Inflammatory macrophage treated with lipopolysaccharide for 1 hour (primary cell): ENCODE measurements around the gene TTLL4.
A peak's percentile ranks its signal among the peaks of the same experiment; 100 is the strongest.

Experiments
- DNase-seq, 2 donors: peaks; one replicate each; pipeline ENCODE4 v3.0.0-alpha.2; 2020 to 2022

TTLL4 gene, protein sequence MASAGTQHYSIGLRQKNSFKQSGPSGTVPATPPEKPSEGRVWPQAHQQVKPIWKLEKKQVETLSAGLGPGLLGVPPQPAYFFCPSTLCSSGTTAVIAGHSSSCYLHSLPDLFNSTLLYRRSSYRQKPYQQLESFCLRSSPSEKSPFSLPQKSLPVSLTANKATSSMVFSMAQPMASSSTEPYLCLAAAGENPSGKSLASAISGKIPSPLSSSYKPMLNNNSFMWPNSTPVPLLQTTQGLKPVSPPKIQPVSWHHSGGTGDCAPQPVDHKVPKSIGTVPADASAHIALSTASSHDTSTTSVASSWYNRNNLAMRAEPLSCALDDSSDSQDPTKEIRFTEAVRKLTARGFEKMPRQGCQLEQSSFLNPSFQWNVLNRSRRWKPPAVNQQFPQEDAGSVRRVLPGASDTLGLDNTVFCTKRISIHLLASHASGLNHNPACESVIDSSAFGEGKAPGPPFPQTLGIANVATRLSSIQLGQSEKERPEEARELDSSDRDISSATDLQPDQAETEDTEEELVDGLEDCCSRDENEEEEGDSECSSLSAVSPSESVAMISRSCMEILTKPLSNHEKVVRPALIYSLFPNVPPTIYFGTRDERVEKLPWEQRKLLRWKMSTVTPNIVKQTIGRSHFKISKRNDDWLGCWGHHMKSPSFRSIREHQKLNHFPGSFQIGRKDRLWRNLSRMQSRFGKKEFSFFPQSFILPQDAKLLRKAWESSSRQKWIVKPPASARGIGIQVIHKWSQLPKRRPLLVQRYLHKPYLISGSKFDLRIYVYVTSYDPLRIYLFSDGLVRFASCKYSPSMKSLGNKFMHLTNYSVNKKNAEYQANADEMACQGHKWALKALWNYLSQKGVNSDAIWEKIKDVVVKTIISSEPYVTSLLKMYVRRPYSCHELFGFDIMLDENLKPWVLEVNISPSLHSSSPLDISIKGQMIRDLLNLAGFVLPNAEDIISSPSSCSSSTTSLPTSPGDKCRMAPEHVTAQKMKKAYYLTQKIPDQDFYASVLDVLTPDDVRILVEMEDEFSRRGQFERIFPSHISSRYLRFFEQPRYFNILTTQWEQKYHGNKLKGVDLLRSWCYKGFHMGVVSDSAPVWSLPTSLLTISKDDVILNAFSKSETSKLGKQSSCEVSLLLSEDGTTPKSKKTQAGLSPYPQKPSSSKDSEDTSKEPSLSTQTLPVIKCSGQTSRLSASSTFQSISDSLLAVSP

DNA sequence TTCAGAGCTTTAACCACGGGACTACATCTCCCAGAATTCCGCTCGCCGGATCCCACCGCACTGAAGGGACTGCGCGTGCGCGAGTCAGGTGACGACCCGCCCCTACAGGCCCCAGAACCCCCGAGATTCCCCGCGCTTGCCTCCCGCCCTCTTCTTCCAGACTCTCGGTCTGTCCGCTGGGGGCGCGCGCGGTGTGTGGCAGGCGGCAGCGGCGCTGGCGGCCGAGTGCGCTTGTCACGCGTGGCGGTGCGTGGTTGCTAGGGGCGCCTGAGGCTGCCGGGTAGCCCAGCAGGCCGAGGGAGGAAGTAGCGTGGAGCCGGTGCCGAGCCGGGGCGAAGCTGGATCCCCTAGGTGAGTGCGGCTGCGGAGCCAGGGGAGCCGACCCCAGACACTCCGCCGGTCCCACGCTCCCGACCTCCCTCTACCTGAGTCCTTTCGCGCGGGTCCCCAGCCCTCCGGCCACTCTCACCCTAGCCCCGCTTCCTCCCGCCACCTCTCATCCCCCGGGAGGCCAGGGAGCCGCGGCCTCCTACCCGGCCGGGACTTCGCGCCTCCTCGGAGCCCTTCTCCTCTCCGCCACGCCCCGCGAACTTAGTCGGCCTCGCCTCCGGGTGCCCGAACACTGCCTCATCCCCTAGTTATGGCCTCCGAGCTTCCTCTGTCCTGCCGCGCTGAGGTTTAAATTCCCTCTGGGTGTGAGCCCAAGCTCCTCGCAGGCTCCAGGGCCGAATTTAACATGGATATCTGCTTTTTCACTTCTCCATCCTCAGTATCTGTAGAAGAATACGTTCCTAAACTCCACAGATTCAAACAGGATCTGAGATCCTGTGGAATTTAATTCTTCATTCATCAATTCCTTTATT, at the start of gene TTLL4:
Gene TTLL4, plus strand, starts transcription at position 149 of the 863 bp plus-strand sequence. CDS start 26,842 bp downstream, outside the sequence.
- peak; percentile 97 to 98 for DNase-seq

DNA sequence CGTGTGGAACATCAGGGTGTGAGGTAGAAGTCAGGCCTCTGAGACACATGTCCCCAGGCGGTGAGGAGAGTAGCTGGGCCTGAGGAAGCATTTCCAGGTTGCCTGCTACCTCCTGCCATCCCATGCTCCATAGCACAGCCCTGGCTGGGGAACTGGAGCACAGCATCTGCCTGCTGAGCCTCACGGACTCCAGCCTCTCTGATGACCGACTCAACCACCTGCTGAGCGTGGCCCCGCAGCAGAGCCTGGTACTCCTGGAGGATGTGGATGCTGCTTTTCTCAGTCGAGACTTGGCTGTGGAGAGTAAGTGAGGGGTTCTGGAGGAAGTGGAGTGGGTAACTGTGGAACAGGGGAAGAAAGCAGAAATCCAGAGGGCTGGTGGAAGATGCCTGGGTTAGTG, 48.3 kb upstream of the TTLL4 start:
- DNase-seq: no peak

DNA sequence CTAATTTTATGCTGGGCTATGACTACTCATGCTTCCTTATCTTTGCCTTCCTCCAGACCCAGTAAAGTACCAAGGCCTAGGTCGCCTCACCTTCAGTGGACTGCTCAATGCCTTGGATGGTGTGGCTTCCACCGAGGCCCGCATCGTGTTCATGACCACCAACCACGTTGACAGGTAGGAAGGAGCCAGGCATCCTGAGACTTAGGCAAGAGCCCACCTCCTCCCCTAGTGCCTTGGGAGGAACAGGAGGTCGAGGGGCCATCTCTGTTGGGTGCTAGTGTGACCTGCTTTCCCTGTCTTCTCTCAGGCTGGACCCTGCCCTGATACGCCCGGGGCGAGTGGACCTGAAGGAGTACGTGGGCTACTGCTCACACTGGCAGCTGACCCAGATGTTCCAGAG, 47.8 kb upstream of the TTLL4 start:
- no peak for DNase-seq

DNA sequence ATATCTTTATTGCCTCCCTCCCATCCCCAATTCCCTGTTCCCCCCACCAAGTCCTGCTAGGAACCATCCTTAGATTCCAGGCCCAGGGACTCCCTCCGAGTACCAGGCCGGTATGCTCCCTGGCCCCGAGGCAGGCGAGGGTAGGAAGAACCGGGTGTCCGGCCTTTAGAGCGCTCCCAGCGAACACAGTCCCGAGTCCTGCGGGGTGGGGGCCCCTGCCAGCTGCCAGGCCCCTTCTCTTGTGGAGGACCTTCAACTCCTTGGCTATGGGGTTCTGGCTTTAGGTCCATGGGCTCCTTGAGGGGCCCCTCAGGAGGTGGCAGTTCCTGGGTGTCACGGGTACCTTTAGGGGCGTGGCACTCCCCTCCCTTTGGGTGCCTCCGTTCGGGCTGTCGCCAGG, 46.7 kb upstream of the TTLL4 start:
- DNase-seq: no peak

DNA sequence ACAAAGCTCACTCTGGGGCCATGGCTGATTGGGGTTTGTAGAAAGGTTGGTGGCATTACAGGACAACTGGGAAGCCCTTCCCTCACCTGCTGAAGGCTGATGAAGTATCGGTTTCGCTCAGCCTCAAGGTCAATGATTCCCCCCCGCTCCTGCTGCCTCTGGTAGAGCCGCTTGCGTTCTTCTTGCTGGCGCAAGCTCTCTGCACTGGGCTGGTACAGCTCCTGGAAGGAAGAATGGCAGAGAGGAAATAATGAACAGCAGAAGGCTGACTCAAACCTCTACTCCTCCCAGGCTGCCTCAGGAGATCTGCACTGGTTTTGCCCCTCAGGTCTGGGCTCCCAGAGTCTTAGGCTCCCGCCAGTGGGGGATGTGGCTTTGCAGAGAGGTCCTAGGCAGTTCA, 46.0 kb upstream of the TTLL4 start:
- no peak for DNase-seq

DNA sequence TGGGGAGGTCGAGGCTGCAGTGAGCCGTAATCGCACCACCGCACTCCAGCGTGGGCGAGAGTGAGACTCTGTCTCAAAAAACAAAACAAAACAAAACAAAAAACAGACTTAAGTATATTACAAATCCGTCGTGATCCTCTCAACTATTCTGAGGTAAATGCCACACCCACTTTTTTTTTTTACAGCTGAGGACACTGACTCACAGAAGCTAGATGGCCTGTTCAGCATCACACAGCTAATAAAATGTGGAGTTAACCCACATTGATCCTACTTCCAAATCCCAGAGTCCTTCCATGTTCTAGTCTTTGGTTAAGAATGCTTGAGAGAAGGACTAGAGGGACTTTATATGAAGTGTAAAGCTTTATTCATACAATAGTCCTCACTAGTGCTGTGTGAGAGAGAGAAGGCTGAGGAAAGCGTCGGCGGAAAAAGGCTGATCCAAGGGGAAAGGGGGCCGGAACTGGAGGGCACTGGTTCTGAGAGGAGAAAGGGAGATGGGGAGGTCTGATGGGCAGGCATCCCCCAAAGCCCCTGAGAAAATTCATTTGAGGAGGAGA, 39.5 kb upstream of the TTLL4 start:
- peak in 1 of 2 donors; percentile 34 for DNase-seq

DNA sequence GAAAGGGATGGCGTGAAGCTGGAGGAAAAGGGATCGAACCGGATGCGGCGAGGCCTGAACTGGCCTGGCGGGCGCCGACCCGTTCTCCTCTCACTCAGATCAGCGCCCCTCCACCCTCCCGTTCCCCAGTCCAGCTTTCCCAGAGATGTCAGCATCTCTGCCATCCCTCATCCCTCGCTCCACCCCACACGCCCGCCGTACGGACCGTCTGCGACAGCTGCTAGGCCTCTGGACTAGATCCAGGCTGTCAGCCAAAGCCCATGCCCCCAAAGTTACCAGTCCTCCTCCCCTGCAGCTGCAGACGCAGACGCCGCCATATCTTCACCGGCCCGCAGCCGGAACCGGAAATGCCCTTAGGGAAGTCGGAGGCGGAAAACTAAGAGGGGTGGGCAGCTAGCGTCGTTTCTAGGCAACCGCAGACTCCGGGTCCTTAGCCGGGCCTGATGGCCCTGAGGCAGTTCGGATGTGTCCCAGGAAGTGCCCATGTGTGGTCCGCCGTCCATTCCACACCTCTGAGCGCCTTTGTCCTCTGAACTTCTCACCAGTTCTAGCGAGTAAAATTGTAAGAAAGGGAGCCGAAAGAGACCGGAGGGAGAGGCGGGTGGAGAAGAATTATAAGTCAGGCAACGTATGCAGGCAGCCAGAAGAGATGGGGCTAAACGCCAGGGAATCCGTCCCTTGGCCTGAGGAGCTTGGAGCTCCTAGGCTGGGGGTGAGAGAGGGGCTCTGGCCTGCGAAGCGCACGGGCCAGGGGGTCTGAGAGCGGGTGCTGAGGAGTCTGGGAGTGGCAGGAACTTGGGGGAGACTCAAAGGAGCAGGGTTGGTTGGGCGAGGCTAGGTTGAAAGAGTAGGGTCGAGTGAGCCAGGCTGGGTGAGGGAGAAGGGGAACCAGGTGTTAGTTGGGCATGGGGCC, 38.7 kb upstream of the TTLL4 start, which contains the start of the genes RNF25 and STK36:
Gene RNF25, minus strand, starts transcription at position 349 of the 913 bp plus-strand sequence. Its CDS starts 32 bp downstream, at position 317.
Gene STK36, plus strand, starts transcription at position 433 of the 913 bp plus-strand sequence. CDS start 744 bp downstream, outside the sequence.
- DNase-seq: peak; percentile 68 to 71

DNA sequence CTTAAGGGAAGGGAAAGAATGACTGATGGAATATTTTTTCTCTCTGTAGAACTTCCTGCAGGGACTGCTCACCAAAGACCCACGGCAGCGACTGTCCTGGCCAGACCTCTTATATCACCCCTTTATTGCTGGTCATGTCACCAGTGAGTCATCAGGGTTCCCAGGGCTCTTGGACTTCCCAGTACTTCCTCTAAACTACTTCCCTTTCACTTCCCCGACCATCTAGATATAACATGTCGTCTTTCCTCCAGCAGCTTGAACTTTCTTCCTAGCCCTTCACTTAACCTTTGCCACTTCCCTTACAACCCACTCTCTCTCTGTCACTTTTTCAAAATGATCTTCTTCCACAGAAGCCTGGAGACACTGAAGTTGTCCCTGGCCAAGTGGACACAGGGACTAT, 31.5 kb upstream of the TTLL4 start:
- DNase-seq: peak; percentile 89 to 95

DNA sequence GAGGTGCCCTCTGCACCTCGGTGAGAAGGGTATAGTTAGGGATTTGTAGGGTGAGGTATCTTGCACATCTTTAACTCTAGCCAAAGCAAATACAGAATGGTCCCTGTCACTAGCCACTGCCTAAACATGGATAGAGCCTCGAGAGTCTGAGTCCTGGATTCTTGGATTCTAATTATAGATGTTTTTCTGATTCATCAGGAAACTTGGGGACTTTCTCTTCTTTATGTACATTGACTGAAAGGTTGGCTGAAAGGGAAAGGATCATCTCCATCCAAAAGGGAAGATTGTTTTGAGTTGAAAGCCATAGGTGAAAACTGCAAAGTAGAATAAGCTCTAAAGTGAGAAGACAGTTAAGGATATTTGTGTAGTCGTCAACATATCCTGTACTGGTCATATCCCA, 30.6 kb upstream of the TTLL4 start:
- DNase-seq: peak in 1 of 2 donors; percentile 50

DNA sequence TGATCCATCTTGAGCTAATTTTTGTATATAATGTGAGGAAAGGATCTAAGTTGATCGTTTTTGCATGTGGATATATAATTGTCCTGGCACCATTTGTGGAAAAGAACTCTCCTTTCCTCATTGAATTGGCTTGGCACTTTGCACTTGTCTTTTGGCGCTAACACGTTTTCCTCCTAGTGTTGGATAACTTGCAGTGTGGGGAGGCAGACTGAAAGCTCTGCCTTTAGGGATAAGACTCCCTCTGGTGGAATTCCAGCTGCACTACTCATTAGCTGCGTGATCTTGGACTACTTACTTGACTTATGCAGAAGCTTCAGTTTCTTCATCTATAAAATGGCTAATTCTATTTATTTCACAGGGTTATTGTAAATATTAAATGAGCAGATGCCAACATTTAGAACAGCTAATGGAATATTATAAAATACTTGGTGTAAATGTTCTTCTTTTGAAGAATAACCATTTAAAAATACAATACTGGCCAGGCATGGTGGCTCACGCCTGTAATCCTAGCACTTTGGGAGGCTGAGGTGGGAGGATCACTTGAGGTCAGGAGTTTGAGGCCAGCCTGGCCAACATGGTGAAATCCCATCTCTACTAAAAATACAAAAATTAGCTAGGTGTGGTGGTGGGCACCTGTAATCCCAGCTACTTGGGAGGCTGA, 23.1 kb upstream of the TTLL4 start:
- DNase-seq: peak; percentile 78 to 85

DNA sequence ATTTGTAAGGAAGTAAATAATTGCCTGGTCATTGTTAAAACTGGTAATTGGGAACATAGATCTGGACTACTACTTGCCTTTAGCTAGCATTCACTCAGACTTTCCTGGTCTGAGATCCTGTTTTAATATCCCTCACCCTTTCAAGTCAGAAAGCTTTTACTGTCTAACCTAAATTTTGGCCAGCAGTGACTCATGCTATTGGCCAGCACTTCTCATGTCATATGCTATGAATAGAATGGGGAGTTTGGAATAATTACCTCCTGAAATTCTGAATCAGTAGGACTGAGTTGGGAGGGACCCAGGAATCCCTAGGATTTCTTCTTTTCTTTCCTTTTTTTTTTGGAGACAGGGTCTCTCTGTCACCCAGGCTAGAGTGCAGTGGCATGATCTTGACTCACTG, 19.4 kb upstream of the TTLL4 start:
- no peak for DNase-seq

DNA sequence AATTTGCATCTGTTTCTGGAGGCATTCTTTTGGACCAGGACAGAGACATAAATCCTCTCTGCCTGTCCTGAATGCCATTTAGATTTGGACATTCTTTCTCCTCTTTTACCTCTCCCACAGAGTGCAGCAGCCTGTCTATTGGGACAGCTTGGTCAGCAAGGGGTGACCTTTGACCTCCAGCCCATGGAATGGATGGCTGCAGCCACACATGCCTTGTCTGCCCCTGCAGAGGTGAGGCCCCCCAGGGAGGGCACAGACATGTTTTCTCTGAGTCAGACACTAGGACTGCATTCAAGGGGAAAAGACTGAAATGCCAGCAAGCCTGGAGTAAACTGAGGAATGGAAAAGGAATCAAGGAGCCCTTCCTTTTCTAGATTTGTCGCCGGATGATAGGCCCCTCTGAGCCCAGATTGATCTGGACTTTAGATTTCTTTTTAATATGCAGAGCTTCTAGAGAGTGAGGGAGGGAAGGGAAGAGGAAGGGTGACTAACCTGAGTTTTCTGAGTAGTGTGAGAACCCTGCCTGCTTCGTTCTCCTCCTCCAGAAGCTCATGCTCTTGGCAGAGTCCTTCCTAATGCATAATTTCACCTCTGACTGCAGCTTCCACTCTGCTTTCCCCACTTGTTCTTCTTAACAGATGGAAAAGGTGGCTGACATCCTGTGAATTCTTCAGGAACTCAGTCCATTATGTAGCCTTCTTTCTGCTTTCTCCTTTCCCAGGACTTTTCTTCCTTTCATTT, 16.1 kb upstream of the TTLL4 start:
- no peak for DNase-seq

DNA sequence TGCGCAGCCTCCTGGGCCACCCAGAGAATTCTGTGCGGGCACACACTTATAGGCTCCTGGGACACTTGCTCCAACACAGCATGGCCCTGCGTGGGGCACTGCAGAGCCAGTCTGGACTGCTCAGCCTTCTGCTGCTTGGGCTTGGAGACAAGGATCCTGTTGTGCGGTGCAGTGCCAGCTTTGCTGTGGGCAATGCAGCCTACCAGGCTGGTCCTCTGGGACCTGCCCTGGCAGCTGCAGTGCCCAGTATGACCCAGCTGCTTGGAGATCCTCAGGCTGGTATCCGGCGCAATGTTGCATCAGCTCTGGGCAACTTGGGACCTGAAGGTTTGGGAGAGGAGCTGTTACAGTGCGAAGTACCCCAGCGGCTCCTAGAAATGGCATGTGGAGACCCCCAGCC, 11.8 kb upstream of the TTLL4 start:
- no peak for DNase-seq

DNA sequence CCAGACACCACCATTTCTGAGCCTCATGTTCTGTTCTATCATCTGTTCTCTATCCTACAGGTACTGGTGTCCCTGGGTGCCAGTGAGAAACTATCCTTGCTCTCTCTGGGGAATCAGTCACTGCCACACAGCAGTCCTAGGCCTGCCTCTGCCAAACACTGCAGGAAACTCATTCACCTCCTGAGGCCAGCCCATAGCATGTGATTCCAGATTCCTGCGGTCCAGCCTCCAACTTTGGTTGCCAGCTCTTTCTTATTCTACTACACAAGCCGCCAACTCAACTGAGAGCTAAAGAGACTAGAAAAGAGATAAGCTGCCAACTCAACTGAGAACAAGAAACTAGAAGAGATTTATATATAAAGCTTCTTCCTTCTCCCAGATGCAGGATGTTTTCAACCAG, 8.8 kb upstream of the TTLL4 start:
- no peak for DNase-seq

DNA sequence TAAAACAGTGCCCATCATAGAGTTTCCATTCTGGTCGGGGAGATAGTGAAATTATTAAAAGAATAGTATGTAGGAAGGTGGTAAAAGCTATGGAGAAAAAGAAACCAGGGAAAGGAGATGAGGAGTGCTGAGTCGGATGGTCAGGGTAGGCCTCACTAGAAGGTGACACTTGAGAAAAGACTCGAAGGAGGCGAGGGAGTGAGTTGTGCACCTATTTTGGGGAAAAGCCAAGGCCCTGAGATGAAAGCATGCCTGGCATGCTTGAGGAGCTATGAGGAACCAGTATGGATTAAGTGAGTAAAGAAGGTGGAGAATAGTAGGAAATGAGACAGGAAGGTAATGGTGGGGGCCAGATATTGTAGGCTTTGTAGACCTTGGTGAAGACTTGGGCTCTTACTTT, 7.3 kb upstream of the TTLL4 start:
- DNase-seq: no peak

DNA sequence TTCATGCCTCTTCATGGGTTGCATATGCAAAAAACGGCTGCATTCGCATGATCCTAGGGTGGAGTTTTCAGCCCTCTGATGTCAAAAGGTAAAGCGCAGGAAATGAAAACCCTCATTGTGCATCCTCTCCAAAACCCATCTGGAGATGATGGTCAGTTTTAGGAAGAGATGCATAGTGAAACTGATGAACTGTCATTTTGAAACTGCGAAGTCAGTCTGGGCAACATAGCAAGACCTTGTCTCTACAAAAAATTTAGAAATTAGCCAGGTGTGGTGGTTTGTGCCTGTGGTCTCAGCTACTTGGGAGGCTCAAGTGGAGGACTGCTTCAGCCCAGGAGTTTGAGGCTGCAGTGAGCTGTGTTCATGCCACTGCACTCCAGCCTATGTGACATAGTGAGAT, 2.5 kb upstream of the TTLL4 start:
- DNase-seq: no peak

DNA sequence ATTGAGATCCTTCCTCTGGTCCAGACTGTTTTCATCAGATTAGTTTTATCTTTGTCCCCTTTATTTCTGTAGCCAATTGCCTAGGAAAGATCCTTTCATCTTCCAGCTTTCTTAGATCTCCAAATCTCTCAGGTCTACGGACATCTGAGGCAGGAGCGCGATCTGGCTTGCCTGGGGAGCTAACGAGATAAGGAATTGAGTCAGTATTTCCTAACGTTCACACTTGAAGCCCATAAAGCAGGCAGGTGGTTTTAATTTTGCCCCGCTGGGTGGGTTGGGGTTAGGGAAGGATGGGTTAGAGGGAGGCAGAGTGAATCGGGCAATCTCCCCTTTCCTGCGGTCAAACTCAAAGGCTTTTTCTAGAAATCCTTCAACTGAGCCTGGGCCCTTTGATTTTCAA, 727 bp upstream of the TTLL4 start:
- DNase-seq: no peak

DNA sequence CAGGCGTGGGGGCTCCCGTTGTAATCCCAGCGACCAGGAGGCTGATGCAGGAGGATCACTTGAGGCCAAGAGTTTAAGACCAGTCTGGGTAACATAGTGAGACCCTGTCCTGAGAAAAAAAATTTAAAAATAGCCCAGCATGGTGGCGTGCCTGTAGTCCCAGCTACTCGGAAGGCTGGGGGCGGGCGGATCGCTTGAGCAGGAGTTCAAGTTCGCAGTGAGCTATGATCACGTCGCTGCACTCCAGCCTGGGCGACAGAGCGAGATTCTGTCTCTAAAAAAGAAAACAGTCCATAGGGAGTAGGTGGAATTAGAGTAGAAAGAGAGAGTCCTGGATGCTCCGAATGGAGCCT, 325 bp upstream of the TTLL4 start:
- DNase-seq: no peak

DNA sequence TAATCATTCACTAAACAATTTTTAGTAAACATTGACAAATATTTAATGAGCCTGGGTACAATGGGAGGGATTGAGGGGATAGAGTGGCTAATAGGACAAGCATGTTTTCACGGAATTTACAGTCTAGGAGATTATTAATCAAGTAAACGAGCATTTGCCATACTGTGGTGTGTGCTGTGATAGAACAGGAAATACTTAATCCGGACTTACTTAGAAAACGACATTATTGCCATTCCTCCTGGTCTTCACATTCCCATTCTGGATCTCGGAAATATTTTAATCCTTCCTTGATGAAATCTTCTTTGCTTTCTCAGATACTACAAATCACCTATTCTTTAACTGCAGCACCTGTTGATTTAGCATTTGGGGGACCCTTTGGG, 905 bp downstream of the TTLL4 start:
- no peak for DNase-seq
